Measurements from ENCODE around the gene TMEM33.

Gene TMEM33

DNA sequence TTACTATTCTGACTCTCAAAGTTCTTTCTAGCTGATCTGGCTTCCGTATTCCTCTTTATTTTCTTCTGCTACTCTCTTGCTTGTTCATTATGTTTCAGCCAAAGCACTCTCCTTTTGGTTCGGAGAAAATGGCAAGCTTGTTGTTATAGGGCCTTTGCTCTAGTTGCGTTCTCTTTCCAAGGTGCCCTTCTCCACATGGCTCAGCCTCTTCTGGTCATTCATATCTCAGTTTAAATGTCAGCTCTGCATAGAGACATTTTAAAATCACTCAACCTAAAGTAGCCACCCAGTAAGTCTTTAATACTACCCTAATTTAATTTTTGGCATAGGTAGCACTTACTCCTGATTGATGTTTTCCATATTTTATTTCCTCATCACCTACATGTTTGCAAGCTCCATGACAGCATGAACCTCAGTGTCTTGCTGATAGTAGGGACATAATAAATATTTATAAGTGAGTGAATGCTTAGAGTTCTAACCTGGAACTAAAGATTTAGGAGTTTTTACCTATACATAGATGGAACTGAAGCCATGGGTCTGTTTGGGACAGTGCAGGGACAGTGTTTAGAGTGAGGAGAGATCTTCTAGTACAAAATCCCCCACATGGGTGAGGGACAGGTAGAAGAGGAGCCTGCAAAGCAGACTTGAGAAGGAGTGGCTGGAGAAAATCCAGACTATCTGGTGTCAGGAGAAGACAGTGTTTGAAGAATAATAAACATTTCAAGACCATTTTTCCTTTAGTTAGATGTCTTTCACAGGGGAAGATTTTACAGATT, 73.0 kb downstream of the TMEM33 start:
- no peak for DNase-seq

Data from midbrain (tissue), 1 donor.